Thymus (tissue), 11 donors: ENCODE measurements around the gene BIVM. TPM values are rescaled to one million over a fixed set of nuclear protein-coding genes. Genes with fewer than 3 reads are reported as not detected.

Source experiments
- DNase-seq, 9 donors: peaks; one replicate each; pipeline ENCODE4 v3.0.0-alpha.2; 2013; ENCODE audit warnings: low spot score in 9 of 9, low read depth in 6 of 9, missing footprints in 1 of 9
- H3K27ac ChIP-seq, 2 donors: one replicate each; pipeline ENCODE4 v1.5.1; 2013; ENCODE audit warnings: control low read depth in 1 of 2, low read depth in 1 of 2, low read length in 1 of 2, mild to moderate bottlenecking in 1 of 2, moderate library complexity in 1 of 2
- H3K27me3 ChIP-seq, 2 donors: one replicate each; pipeline ENCODE4 v1.5.1; 2013; ENCODE audit warnings: low read length in 1 of 2; ENCODE audit not compliant: control insufficient read depth in 2 of 2, insufficient read depth in 1 of 2
- H3K36me3 ChIP-seq, 2 donors: one replicate each; pipeline ENCODE4 v1.5.1; 2013; ENCODE audit warnings: low read length in 1 of 2, mild to moderate bottlenecking in 1 of 2, moderate library complexity in 1 of 2; ENCODE audit not compliant: control insufficient read depth in 2 of 2, insufficient read depth in 2 of 2
- H3K4me1 ChIP-seq, 2 donors: one replicate each; pipeline ENCODE4 v1.5.1; 2013; ENCODE audit warnings: low read length in 2 of 2; ENCODE audit not compliant: control insufficient read depth in 2 of 2, insufficient read depth in 2 of 2
- H3K4me3 ChIP-seq, 2 donors: one replicate each; pipeline ENCODE4 v1.5.1; 2013; ENCODE audit warnings: low read length in 2 of 2, control low read depth in 1 of 2, mild to moderate bottlenecking in 1 of 2
- H3K9me3 ChIP-seq, 2 donors: one replicate each; pipeline ENCODE4 v1.5.1; 2013; ENCODE audit warnings: low read length in 1 of 2, mild to moderate bottlenecking in 1 of 2; ENCODE audit not compliant: control insufficient read depth in 2 of 2, insufficient read depth in 1 of 2
- WGBS: extraction: QIAGEN DNeasy Blood & Tissue Kit; methylation state at CpG from one replicate; pipeline ENCODE4 v1.1.7; 2013; 5-methylcytosine and 5-hydroxymethylcytosine counted together
- polyA plus RNA-seq: library from polyadenylated mRNA; stranded (reverse); fragments of 200-250 nt; gene quantifications from one replicate; pipeline ENCODE4 v1.2.3, GENCODE V29; 2013
- total RNA-seq: library from RNA; stranded (reverse); fragments of 120-200 nt; gene quantifications from one replicate; pipeline ENCODE4 v1.2.4, GENCODE V29; 2013
- donor health status: healthy.

Gene BIVM
- total and polyA plus RNA-seq, 2 donors: 12.2 to 18.0 TPM

- Histone ChIP-seq H3K4me1 (peaks cover 2 to 20% of the 10 kb centered on the region in 2 donors), H3K9me3 (no peaks in the 10 kb centered on the region), H3K36me3 (no peaks in the 10 kb centered on the region), H3K27me3 (peaks cover 22 to 29% of the 10 kb centered on the region in 2 donors), H3K4me3 (peak overlapping the region; percentile 63 to 84), H3K27ac (peak overlapping the region; percentile 21 to 49)
- DNase-seq: peak in 8 of 9 donors; percentile 53 to 86 (median 66)
- 2% methylated on average over 81 of the region's 81 CpGs for WGBS
Observed at GRCh38 chr13:102800145-102801041, 1.5 kb downstream of the BIVM start.

DNA sequence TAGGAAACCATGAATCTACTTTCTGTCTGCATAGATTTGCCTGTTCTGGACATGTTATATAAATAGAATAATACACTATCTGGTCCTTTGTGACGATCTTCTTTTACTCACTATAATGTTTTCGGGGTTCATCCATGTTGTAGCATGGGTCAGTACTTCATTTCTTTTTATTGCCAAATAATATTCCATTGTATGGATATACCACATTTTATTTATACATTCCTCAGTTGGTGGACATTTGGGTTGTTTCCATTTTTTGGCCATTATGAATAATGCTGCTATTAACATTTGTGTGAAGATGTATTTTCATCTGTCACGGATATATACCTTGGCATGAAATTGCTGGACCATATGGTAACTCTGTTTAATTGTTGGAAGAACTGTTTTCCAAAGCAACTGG is 6.8 kb downstream of the BIVM start:
- Histone ChIP-seq H3K9me3 (peaks cover 0 to 2% of the 10 kb centered on the region in 2 donors), H3K27me3 (no peaks in the 10 kb centered on the region), H3K36me3 (peaks cover 0 to 4% of the 10 kb centered on the region in 2 donors), H3K4me1 (peaks cover 2 to 10% of the 10 kb centered on the region in 2 donors), H3K4me3 (no peak overlapping the region), H3K27ac (no peak overlapping the region)
- DNase-seq: no peak
- WGBS: over 99% methylated on average over 3 of the region's 3 CpGs

- WGBS: 99% methylated on average over 3 of the region's 3 CpGs
- Histone ChIP-seq H3K9me3 (peaks cover 0 to 4% of the 10 kb centered on the region in 2 donors), H3K27ac (no peak overlapping the region), H3K27me3 (no peaks in the 10 kb centered on the region), H3K4me1 (peaks cover under 1 to 4% of the 10 kb centered on the region in 2 donors), H3K4me3 (no peak overlapping the region), H3K36me3 (peaks cover 0 to 7% of the 10 kb centered on the region in 2 donors)
- DNase-seq: no peak
Observed at GRCh38 chr13:102807699-102808098, 8.8 kb downstream of the BIVM start.

DNA sequence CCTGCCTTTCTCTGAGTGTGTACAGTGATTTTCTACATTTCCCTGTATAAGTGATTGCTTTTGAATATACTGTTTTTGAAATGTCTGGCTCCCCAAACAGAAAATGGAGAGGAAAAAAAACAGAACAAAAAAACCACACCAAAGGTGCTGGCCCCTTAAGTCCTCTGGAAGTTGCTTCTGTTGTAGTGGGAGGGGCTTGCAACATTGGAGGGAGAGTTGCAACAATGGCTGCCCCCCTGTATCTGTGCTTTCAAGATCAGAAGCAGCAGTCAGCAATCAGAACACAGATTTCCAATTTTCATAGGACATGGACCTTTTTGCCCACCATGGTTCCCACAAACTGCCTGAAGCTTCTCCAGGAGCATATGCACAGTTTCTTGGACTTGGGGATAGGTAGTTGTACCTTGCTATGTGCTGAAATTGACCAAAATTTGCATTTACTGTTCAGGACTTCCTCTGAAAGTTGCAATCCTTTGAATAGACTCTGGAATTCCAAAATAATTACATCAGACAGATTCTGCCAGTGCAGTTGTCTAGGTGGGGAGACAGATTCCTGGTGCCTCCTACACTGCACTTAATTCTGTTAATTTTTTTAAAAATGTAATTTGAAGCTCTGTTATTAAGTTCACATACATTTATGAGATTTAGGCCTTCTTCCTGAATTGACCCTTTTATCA is 13.8 kb downstream of the BIVM start:
- DNase-seq: peak in 6 of 9 donors; percentile 4 to 65 (median 22)
- H3K4me3 ChIP-seq: no peak overlapping the region
- no peak overlapping the region for H3K27ac ChIP-seq
- H3K27me3 ChIP-seq: no peaks in the 10 kb centered on the region
- peaks cover 3 to 7% of the 10 kb centered on the region in 2 donors for H3K36me3 ChIP-seq
- peaks cover 11 to 19% of the 10 kb centered on the region in 2 donors for H3K4me1 ChIP-seq
- H3K9me3 ChIP-seq: peaks cover 0 to 4% of the 10 kb centered on the region in 2 donors

DNA sequence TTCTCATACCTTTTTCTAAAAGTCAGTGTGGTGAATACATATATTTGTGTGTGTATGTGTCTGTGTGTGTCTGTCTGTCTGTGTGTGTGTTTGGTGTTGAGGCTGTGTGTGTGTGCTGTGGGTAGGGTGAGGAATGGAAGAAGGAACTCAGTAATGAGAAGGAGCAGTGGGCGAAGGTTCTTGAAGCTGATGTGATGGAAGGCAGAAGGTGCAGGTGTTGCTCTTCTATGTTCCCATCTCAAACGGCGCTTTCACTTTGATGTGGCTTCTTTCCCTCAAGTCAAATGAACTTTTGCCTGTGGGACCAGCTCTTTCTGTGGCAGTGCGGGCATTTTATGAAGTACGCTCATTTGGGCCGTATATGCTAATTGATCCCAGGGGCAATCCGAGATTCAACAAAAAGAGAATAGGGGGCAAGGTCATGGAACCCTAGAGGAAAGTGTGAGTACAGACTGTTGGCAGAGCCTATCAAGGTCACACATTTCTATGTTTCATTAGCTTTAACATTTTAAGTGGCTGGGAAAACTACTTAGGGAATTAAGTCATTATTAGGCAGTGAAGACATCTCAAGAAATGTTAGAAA is 15.2 kb downstream of the BIVM start:
- Histone ChIP-seq H3K4me1 (peaks cover 11 to 19% of the 10 kb centered on the region in 2 donors), H3K9me3 (peaks cover 0 to 4% of the 10 kb centered on the region in 2 donors), H3K4me3 (peak overlapping the region in 1 of 2 donors; percentile 2), H3K27ac (peak overlapping the region in 1 of 2 donors; percentile 59), H3K27me3 (no peaks in the 10 kb centered on the region), H3K36me3 (peaks cover 3 to 7% of the 10 kb centered on the region in 2 donors)
- WGBS: 8% methylated on average over 7 of the region's 7 CpGs
- peak; percentile 23 to 82 (median 48) for DNase-seq

- H3K4me3 ChIP-seq: no peak overlapping the region
- 88% methylated on average over 6 of the region's 6 CpGs for WGBS
- DNase-seq: no peak
- H3K9me3 ChIP-seq: peaks cover 0 to 4% of the 10 kb centered on the region in 2 donors
- no peak overlapping the region for H3K27ac ChIP-seq
- peaks cover 11 to 19% of the 10 kb centered on the region in 2 donors for H3K4me1 ChIP-seq
- H3K27me3 ChIP-seq: no peaks in the 10 kb centered on the region
- peaks cover 3 to 7% of the 10 kb centered on the region in 2 donors for H3K36me3 ChIP-seq
Observed at GRCh38 chr13:102814793-102815192, 15.9 kb downstream of the BIVM start.

- no peak overlapping the region for H3K27ac ChIP-seq
- H3K4me1 ChIP-seq: peaks cover 11 to 19% of the 10 kb centered on the region in 2 donors
- 97% methylated on average over 5 of the region's 5 CpGs for WGBS
- DNase-seq: no peak
- H3K4me3 ChIP-seq: no peak overlapping the region
- H3K9me3 ChIP-seq: peaks cover 0 to under 1% of the 10 kb centered on the region in 2 donors
- peaks cover 3% of the 10 kb centered on the region in 2 donors for H3K36me3 ChIP-seq
- H3K27me3 ChIP-seq: no peaks in the 10 kb centered on the region
Observed at GRCh38 chr13:102815788-102816187, 16.9 kb downstream of the BIVM start.

- peaks cover 11 to 19% of the 10 kb centered on the region in 2 donors for H3K4me1 ChIP-seq
Observed at GRCh38 chr13:102816708-102817107, 17.8 kb downstream of the BIVM start.

More at GRCh38 chr13:102816708-102817107, 17.8 kb downstream of the BIVM start:
- H3K27ac ChIP-seq: no peak overlapping the region
- H3K27me3 ChIP-seq: no peaks in the 10 kb centered on the region
- no peak for DNase-seq
- no peaks in the 10 kb centered on the region for H3K9me3 ChIP-seq
- no peak overlapping the region for H3K4me3 ChIP-seq
- peaks cover 0 to 3% of the 10 kb centered on the region in 2 donors for H3K36me3 ChIP-seq
- WGBS: 98% methylated on average over 4 of the region's 4 CpGs
